Stimulated activated CD8-positive, alpha-beta memory T cell treated with anti-CD3 and anti-CD28 coated beads, Interleukin-12 subunit alpha, Interleukin-12 subunit beta, amount 100 ng/mL, for 24 hours (primary cell): ENCODE measurements around the gene DNM3.
A peak's percentile ranks its signal among the peaks of the same experiment; 100 is the strongest.

Experiments
- DNase-seq: peaks from one replicate; pipeline ENCODE4 v3.0.0-alpha.2; 2020; ENCODE audit errors: extremely low read depth

The DNM3 gene

DNA sequence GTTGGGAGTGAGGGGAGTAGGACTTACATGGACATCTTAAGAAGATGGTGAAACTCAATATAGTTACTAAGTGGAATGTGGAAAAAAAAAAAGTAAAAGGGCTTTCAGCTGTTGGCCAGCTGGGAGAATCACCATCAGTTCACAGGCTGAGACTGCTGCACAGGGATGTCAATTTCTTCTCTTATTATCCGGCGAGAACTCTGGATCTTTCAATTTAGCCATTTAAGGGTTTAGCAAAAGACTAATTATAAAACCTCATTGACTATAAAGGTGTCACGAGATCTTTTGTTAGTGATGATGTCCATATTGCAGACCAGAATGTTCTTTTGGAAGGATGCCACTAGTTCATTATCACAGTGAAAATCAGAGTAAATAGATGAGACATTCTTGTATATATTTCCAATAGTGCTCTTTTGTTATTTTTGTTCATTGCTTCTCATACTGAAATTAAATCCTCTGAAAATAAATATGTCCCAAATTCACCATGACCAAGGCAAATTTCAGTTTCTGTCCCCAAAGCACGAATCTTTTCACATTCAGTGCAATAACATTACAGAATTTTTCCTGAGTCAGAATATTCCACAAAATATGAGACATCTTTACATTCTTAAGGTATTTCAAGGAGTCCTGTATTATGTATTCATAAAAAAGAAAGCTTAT, 266.1 kb downstream of the DNM3 start:
- no peak for DNase-seq

DNA sequence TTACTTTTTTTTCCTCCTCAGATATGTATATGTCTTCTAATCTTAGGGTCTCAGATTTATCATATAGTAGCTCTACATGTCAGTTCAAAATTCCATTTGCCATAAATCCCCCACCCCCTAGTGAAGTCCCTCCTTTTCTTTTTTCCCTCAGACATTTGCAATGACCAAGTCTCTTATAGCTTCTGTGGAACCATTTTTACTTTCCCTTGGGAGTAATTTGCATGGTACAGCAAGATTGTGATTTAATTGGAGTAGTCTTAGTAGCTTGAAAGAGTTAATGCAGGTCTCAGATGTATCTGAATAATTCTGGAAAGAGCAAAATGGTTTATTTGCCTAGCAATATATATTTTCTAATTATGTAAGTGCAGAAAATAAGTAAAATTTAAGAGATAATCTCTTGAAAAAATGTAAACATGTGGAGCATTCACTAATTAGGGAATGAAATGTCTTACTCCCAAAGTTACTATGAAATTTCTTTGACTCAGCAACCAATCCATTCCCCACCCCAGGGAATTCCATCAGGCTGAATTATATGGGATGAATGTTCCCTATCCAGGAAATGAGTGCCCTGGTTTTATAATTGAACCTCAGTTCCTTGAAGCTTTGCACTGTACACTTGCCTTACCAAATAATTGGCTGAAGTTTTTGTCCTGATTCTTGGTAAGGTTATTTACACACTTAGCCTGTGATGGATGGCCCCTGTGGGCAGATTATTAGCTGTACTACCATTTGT, 267.0 kb downstream of the DNM3 start:
- DNase-seq, result no peak

DNA sequence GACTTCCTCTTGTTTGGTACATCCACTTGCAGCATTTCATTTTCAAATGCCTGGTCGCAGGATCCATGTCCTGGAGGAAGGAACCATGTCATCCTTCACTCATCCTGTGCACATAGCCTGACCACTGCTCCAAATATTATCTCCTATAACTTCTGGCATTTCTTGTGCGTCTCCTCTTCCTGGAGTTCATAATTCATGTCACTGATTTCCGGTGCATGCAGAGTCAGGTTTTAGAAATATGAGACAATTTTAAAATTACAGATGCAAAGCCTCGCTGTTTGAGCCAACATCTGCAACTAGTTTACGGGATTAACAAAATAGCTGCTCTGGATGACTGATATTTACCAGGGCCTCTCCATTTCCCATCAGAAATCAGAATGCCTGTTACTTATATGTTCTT, 268.1 kb downstream of the DNM3 start:
- no peak for DNase-seq

DNA sequence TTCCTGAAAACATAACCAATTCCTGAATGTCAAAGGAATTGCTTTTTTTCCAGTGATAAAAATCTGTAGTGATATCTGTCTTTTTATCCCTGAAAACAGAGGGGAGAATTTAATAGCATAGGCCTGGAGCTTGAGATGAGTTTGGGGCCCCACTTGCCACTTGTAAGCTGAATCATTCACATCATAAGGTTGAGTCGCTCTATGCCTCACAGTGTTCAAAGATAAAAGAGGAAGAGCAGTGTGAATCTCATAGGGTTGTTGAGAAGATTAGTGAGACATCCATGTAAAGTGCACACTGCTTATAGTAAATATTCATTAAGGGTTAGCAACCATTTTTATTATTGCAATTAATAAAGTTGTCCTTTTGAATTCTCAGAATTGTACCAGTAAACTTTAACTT, 271.3 kb downstream of the DNM3 start:
- no peak for DNase-seq

DNA sequence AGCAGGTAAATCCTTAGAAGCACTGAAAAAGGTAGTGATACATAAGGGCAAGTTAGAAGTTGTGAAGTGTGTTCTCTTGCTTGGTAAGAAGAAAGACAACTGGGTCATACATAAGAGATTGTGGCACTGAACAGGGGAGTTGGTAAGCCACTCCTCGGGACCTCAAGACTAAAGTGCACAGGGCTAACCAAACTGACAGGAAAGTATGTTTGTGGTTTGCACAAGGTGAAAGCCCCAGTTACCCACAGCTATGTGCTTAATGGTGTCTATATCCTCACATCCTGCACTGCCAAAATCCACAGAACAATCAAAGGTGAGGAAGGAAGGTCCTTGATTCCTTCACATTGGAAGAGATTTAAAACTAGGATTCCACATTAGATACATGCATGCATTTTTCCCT, 276.5 kb downstream of the DNM3 start:
- DNase-seq, result peak; percentile 1

DNA sequence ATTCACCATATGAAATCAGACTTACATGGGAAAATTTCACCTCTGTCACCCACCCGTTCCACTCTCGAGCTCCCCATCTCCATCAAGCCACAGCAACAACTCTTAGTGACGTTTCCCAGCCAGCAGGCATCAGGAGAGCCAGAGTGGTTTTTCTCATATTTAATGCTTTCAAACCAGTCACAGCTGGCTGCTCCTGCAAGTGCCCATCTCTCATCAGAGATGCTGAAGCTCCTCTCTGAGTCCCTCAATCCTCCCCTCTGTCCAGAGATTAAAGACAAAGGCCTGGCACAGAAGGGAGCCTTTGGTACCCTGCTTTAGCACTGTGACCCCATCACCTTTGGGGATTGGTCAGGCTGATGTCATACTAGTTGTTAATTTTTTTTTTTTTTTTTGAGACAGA, 277.3 kb downstream of the DNM3 start:
- DNase-seq, result no peak

DNA sequence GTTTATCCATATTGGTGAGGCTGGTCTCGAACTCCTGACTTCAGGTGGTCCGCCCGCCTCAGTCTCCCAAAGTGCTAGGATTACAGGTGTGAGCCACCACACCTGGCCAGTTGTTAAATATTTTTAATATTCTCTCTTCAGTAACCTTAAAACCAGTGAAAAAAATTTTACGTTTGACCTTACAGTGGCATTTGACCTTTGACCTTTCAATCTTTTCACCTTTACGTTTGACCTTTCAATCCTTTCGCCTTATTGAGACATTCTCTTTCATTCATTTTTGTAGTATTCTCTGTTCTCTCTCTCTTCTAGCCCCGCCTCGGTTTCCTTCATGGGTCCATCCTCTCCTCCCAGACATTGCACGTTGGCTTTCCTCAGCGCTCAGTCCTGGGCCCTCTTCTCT, 277.9 kb downstream of the DNM3 start:
- no peak for DNase-seq

DNA sequence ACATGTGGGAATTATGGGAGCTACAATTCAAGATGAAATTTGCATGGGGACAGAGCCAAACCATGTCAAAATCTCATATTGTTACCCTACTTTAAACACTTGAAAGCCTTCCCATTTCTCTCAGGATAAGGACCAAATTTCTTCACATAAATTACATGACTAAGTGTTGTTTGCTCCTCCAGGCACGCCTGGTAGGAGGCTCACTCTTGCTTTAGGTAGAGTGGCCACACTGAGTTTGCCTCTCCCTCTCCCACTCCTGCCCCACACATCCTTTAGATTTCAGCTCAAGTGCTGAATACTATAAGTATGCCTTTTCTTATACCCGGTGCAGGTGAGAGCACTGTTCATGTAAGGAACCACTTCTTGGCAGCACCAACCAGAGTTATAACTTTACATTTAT, 279.1 kb downstream of the DNM3 start:
- DNase-seq, result no peak

DNA sequence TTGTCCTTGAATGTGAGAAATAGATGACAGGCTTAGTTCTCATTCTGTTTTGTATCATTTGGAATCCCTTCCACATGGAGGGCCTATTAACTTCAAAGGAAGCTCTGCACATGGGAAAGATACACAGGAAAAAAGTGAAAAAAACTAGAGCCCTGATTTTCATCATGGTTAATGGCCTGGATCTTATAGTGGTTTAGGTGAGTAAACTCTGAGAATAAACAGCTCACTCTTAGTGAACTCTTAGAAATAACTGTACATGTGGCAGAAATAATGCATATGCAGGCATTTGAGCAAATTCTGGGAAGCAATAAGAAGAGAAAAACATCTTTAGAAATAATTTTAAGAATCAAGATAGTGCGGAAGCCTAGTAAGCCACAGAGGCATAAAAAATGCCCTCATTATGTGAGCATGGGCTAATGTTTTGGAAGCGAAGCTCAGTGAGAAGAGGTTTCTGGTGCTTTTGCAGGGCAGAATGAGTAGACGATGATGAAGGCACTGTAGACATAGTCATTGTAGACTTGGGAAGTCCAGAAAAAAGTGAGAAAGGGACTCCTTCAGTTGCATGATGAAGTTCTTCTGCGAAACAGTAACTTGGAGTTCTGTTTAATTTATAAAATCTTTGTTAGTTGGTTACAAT, 279.9 kb downstream of the DNM3 start:
- DNase-seq, result no peak

DNA sequence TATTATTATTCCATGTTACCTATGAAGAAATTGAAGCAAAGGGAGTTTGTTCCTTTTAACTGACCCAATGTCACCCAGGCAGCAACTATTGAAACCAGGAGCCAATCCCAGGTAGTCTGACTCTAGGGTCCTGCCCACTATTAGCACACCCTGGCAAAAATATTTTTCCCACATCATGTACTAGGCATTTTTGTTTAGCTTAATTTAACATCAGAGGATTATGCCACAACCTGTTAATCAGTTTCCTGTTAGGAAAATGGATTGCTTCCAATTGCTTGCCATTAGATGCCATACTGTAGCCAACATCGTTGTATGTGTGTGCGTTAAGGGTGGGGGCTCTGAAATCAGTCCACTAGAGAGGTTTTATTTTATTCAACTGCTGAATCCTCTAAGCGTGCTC, 281.1 kb downstream of the DNM3 start:
- no peak for DNase-seq

DNA sequence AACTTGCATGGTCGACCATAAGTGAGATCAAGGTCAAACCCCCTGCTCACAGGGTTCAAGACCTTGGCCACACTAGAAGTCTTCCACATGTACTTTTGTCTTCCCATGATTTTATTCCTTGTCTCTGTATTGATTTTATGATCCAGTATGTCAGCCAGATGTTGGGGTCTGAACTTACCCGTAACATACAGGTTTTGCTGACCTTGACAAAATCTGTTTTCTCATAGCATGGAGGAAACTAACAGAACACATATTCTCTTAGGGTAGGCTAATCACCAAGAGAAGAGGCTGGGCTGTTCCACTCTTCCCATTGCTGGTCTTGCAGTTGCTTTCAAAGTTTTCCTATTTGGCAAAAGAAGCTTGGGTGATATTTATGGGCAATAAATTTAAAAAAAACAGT, 284.0 kb downstream of the DNM3 start:
- no peak for DNase-seq

DNA sequence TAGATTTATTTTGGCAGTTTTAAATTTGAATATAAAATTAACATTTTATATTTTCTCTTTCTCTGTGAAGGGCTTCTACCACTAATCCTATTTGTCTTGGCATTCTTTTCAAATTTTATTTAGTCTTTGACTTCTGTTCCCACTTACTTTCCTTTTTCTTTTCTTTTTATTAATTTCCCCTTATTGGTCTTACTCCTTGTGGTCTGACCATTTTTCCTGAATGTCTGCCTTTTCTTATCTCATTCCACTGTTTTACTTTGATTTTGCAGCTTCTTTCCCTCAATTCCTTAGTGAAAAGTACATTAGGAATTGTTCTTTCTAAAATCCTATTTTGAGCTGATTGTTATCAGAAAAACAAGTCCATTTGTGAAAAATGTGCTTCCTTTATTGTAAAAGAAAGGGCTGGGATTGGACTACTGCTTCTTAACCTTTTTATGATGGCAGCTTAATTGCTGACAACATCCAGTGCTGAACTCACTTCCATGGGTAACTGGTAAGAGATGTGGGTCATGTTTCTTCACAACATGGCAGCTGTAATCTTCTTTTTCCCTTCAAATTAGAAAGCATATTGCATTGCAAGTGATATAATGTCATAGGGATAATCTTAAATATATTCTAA, 284.6 kb downstream of the DNM3 start:
- no peak for DNase-seq

DNA sequence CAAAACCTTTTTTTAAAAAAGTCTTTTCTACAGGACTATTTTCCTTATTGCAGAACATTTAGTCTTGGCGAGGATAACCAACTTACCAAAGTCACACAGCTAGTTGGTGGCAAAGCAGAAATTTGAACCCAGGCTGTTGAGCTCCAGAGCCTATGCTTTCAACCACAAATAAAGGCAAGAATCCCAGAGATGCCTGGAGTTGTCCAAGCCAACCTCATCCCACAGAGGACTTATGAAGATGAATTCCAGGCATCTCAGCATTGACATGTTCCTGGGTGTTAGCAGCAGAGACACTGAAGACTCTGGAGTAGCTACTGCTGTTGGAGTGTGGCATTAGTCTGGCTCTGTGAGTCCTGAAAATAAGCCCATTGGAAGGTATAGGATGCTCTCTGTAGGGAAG, 291.5 kb downstream of the DNM3 start:
- no peak for DNase-seq

DNA sequence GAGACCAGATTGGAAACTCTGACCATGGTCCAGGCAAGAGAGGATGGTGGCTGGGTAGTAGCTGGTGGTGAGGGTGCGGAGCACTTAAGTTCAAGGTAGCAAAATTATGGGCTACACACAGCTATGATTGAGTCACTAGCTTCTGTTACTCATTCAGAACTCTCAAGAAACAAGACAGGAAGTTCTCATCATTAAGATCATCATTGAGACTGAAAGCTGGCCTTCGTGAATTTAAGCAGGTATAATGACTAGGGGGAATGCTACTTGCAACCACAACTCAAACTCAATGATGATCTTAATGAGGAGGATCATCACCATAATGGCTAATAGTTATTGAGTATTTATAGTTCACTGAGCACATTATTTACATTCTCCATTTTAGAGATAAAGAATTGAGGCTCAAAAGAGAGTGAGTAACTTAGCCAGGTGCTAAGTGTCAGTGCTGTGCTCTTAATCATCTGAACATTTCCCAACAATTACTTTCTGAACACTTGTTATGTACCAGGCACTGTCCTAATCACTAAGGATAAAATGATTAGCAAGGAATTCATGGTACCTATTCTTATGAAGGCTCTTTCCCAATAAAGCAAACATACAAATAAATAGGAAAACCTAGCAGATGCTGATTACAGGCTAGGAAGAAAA, 292.9 kb downstream of the DNM3 start:
- DNase-seq, result no peak

DNA sequence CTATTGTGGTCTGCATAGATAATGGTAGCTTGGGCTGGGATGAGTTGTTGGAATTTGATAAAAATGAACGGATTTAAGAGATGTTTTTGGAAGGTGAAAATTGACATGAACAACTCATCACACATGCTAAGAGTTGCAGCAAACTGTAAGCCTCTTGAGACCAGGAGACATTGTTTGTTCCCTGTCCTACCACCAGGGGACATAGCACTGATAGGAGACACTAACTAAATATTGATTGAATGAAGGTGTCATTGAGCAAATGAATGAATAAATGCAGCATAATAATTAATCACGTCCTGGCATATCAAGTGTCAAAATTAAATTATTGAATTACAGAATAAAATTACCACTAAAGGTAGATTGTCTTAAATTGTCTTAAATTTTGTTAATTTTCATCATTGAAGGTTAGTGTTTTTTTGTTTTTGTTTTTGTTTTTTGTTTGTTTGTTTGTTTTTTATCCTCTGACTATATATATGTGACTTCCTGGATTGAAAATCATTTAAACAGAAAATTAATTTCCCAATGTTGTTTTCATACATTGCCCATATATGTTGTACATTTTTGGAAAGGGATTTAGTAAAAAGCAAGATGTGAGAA, 293.9 kb downstream of the DNM3 start:
- DNase-seq, result no peak

DNA sequence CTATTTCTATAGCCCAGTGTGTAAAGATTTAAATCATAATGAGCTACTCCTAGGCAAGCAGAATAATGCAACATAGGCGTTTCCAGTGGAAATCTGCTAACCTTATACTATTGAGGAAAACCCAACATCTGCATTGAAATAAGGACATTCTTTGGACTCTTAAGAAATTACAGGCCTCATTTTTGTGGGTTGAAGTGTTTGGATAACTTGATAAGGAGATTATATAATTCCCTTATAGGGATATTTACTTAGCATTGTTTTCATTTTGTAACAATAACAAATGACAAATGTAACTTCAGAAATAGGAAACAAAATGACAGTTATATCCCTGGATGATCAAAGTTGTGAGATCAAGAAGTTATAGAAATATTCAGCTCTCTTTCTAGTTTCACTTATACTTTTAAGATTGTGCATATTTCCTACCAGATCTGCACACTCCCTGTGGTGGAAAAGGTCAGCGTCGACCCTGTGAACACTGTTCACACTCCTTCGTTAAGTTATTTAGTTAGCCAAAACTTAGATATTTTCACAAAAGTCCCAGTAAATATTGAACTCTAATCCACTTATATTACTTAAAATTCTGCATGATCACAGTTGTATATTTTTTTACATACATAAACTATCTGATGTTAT, 294.8 kb downstream of the DNM3 start:
- no peak for DNase-seq

DNA sequence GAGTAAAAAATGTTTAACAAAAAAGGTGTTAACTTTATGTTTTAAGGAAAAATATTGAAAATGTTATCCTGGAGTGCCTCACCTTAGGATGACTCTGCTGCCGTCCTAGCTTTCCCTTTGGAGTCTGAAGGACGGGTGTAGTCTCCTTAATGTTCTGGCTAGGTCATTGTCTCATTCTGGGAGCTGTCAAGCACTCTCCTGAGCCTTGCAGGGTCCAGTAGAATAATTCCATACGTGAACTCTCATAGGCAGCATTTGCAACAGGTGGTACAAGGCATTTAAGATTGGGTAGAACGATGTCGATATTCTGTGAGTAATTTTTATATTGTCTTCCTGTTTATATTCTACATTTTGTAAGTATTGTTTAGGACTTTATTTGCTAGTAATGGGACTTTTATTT, 295.6 kb downstream of the DNM3 start:
- no peak for DNase-seq

DNA sequence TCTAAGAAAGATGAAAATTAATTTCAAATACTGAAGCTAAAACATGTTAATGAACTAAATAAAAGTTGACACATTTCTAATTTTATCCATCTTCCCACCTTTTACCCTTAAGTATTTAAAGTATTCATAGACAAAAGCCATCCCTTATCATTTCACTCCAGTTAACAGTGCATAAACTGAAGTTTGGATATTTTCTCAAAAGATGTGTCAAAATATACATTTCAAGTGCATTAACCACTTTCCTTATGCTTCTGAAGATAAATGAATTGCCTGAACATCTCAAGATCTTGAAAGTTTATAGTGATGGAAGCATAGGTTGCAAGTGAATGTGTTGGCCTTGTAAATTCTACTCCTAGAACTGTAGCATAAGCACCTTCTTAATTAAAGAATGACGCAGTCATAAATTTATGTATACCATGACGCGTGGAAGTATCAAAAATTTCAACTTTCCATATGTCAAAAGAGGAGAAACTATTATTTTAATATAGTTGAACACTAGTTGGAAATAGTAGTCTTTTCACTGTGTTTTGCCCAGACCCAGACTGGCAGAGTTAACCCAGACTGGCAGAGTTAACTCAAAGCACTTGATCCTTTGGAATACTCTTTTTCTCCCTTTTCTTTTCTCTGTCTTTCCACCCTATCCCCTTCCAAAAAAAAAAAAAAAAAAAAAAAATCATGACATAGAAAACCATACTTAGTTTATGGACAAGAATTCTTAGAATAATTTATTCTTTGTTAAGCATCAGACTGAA, 296.6 kb downstream of the DNM3 start:
- no peak for DNase-seq

DNA sequence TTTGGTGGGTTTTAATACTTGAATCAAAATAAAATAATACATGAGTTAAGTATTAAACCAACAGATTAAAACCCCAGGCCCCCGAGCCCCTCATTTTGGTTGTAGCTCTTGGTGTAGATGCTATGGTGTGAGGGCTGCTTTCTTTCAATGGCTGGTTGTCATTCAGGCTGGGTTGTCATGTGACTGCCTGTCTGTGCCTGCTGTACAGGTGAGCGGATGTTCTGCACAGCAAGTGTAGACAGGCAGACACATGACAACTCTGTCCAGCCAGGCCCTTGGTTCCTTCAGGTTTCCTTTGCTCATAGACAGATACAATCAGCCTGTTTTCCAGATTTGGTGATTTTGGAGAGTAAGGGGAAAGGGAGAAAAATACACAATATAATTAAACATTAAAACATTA, 297.3 kb downstream of the DNM3 start:
- no peak for DNase-seq

DNA sequence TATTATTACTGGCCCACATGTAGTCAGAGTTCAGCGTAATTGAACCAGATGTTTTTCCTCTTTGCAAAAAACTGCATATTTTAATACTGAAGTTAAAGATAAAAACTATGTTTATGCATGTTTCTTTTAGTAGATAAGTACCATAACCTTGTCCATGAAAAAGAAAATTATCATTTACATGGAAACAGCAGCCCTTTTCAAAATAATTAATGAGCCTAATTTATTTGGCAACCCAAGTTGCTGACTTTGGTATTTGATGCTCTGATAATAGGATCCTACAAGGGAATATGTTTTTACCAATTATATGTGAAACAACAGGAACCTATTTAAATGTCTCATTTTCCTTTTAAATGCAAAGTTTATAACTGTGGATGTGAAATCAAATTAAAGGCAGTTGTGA, 297.9 kb downstream of the DNM3 start:
- no peak for DNase-seq

DNA sequence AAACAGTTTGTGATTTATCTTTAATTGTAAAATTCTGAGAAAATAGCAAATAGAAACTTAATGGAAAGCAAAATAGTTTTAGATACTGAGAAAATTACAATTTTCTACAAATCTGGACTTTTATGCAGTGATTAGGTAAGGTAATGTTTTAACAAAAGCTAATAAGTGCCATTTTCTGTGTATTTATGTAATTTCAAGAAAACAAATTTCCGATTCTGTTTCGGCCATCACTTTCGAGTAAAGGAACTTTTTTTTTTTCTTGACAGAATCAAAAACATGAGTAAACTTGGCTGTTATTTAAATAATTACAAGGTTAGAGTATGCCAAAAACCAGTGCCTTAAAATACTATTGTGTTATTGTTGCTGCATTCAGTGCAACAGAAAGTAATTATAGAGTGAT, 298.8 kb downstream of the DNM3 start:
- DNase-seq, result no peak
